Left ventricle myocardium inferior (tissue), 1 donor: ENCODE measurements around the gene CEP70. TPM values are rescaled to one million over a fixed set of nuclear protein-coding genes. Genes with fewer than 3 reads are reported as not detected.
"Not testable (repeated sequence)": the region's sequence is repeated elsewhere in the genome, so short reads cannot be mapped to it uniquely, and the experiment has no call there.

Experiments
- DNase-seq: peaks from one replicate; pipeline ENCODE4 v3.0.0-alpha.2; 2020
- H3K27ac ChIP-seq: fragments of 200-600 bp; replicated peaks from 2 replicates; pipeline ENCODE4 v1.8.0; 2021
- H3K27me3 ChIP-seq: fragments of 200-600 bp; 2 replicates; pipeline ENCODE4 v1.8.0; 2021; ENCODE audit warnings: low read depth
- H3K36me3 ChIP-seq: fragments of 200-600 bp; 2 replicates; pipeline ENCODE4 v1.8.0; 2021
- H3K4me1 ChIP-seq: fragments of 200-600 bp; 2 replicates; pipeline ENCODE4 v1.8.0; 2021
- H3K4me3 ChIP-seq: fragments of 200-600 bp; 2 replicates; pipeline ENCODE4 v1.8.0; 2021; ENCODE audit warnings: mild to moderate bottlenecking, moderate library complexity
- H3K9me3 ChIP-seq: fragments of 200-600 bp; replicated peaks from 2 replicates; pipeline ENCODE4 v1.8.0; 2021
- intact Hi-C: fragments of 100-400 bp; cut with micrococcal nuclease; formaldehyde crosslinking; loops from one replicate; pipeline ENCODE4 v1.11.0; 2022
- total RNA-seq: library from RNA; stranded (reverse); fragmentation: NEBNext Ultra II Directional; extraction: Animal tissue kit (Norgen Biotek cat#: 25700); gene quantifications from one replicate; pipeline ENCODE4 v1.2.1, GENCODE V29; 2021
- TF ChIP-seq, protein P1 (sequence below): fragments of 200-600 bp; IDR thresholded peaks from 2 replicates; pipeline ENCODE4 v1.8.0; 2021; ENCODE audit warnings: antibody characterized with exemption, mild to moderate bottlenecking, borderline replicate concordance
- donor health status: DM: no; HTN: yes; CAD: no; lungs with severe emphysema.

The CEP70 gene
- total RNA-seq, 1 donor from 2014 or later: 25.8 TPM

DNA sequence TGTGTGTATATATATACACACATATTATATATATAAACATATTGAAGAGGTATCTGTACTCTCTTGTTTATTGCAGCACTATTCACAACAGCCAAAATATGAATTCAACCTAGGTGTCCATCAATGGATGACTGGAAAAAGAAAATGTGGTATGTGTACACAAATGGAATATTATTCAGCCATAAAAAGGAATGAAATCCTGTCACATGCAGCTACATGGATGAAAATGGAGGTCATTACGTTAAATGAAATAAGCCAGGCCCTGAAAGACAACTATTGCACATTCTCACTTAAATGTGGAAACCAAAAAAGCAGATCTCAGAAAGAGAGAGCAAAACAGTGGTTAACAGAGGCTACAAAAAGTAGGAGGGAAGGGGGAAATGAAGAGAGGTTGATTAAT is 49.5 kb downstream of the CEP70 start:
- TF ChIP-seq, protein P1, sequence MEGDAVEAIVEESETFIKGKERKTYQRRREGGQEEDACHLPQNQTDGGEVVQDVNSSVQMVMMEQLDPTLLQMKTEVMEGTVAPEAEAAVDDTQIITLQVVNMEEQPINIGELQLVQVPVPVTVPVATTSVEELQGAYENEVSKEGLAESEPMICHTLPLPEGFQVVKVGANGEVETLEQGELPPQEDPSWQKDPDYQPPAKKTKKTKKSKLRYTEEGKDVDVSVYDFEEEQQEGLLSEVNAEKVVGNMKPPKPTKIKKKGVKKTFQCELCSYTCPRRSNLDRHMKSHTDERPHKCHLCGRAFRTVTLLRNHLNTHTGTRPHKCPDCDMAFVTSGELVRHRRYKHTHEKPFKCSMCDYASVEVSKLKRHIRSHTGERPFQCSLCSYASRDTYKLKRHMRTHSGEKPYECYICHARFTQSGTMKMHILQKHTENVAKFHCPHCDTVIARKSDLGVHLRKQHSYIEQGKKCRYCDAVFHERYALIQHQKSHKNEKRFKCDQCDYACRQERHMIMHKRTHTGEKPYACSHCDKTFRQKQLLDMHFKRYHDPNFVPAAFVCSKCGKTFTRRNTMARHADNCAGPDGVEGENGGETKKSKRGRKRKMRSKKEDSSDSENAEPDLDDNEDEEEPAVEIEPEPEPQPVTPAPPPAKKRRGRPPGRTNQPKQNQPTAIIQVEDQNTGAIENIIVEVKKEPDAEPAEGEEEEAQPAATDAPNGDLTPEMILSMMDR: no peak
- H3K4me3 ChIP-seq: no peak overlapping the region
- no peak overlapping the region for H3K27ac ChIP-seq
- H3K27me3 ChIP-seq: no peaks in the 10 kb centered on the region
- DNase-seq: no peak
- H3K36me3 ChIP-seq: peaks cover 87% of the 10 kb centered on the region
- H3K9me3 ChIP-seq: peaks cover 81% of the 10 kb centered on the region
- intact Hi-C loops: no loop called here
- peaks cover under 1% of the 10 kb centered on the region for H3K4me1 ChIP-seq

DNA sequence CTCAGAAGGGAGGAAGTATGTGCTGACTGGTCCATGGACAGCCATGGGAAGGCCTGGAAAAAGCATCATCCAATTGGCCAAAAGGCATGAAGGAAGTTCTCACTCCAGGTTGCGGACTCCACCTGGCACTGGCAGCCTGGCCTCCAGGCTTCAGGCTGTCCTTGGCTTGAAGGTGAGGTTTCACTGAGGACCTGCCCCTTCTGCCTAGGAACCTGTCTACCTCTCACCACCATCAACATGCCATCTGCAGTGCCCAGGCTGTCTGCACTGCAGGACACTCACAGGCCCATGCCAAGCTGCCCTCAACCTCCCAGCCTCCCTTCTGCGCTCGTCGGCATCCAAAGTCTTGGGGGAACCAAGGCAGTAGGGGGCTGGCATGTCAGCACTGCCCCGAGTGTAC is 51.1 kb downstream of the CEP70 start:
- H3K27me3 ChIP-seq: no peaks in the 10 kb centered on the region

DNA sequence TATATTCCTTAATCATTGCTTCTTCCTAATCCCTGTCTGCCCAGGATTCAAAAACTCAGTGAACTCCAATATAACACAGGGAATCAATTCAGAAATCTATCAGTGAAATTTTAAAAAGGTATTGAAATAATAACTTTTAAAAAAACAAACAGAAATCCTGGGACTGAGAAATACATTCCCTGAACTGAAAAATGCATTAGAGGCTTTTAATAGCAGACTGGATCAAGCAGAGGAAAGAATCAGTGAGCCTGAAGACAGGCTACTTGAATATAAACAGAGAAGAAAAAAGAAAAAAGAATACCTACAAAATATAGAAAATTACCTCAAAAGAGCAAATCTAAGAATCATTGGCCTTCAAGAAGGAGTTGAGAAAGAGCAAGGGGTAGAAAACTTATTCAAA is 54.7 kb downstream of the CEP70 start:
- Histone ChIP-seq H3K27ac (no peak overlapping the region), H3K4me1 (no peaks in the 10 kb centered on the region), H3K36me3 (peaks cover 49% of the 10 kb centered on the region), H3K27me3 (no peaks in the 10 kb centered on the region), H3K4me3 (no peak overlapping the region), H3K9me3 (peaks cover 41% of the 10 kb centered on the region)
- TF ChIP-seq, protein P1: no peak
- intact Hi-C loops: no loop called here
- DNase-seq: no peak

More for the DNA sequence above, 51.1 kb downstream of the CEP70 start:
- H3K36me3 ChIP-seq: peaks cover 84% of the 10 kb centered on the region
- DNase-seq: no peak
- TF ChIP-seq, protein P1: no peak
- H3K9me3 ChIP-seq: peaks cover 77% of the 10 kb centered on the region
- H3K4me3 ChIP-seq: no peak overlapping the region
- no peak overlapping the region for H3K27ac ChIP-seq
- intact Hi-C loops: no loop called here
- H3K4me1 ChIP-seq: no peaks in the 10 kb centered on the region

DNA sequence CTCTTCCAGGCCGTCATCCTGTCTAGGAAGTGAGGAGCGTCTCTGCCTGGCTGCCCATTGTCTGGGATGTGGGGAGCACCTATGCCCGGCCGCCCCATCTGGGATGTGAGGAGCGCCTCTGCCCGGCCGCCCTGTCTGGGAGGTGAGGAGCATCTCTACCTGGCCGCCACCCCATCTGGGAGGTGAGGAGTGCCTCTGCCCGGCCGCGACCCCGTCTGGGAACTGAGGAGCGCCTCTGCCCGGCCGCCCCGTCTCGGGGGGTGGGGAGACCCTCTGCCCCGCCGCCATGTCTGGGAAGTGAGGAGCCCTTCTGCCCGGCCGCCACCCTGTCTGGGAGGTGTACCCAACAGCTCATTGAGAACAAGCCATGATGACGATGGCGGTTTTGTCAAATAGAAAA is 72.6 kb downstream of the CEP70 start:
- DNase-seq, intact Hi-C loops, H3K27ac ChIP-seq, H3K27me3 ChIP-seq, H3K4me3 ChIP-seq: not testable (repeated sequence)
- H3K9me3 ChIP-seq: peaks cover 17% of the 10 kb centered on the region
- peaks cover 37% of the 10 kb centered on the region for H3K36me3 ChIP-seq
- H3K4me1 ChIP-seq: peaks cover 10% of the 10 kb centered on the region

DNA sequence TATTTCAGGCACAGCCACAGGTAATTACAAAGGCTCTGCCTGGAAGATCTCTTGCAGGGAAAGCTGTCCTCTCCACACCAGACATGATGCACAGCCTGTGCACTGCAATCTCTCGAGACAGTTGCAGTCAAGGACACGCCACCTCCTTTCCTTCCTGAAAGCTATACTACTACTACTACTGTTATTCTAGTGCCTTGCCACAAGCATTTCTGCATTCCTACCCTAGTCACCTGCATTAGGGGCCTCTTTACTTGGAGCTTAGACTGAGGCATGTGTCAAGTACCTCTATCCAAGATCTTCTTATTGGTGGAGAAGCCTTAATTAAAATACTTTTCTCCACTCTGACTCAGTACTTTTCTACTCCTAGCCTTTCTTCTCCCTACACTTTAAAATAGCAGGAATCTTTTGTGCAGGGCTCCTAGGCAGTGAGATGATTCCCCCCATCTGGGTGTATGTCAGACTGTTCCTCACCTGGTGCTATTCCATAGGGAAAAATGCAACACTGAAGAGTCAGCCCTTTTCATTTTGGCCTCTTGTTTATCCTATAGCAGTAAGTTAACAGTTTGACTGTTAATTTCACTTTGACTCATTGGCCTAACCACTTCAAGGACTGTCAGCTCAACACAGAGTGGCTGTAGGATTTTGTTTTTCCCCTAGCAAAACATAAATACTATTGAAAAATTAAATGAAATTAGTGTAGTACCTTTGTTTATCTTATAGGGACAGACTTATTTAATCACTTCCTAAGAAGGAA is 80.8 kb downstream of the CEP70 start:
- Histone ChIP-seq H3K27ac (no peak overlapping the region), H3K27me3 (no peaks in the 10 kb centered on the region), H3K4me3 (no peak overlapping the region), H3K36me3 (peaks cover 11% of the 10 kb centered on the region), H3K9me3 (peaks cover 11% of the 10 kb centered on the region), H3K4me1 (peaks cover 25% of the 10 kb centered on the region)
- intact Hi-C loops: no loop called here
- DNase-seq: no peak
- TF ChIP-seq, protein P1: no peak

DNA sequence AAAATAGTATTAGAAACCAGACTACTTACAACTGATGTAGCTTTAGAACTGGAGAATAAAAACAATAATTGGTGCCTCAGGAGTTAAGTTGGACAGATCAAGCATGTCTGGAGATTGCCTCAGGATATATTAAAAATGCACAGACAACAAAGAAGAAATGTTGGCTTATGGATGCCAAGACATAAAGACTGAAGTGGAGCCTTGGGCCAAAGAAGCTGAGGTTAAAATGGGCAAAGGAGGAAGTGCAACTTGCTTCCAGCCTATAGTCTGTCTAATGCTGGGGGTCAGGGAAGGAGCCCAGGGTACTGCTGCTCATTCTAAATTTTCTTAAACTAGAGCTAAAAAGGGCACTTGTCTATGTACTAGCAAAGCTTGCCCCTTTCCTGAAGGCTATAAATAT is 82.1 kb downstream of the CEP70 start:
- no peak for DNase-seq
- Histone ChIP-seq H3K4me3 (no peak overlapping the region), H3K27ac (no peak overlapping the region), H3K36me3 (no peaks in the 10 kb centered on the region), H3K9me3 (no peaks in the 10 kb centered on the region), H3K4me1 (peaks cover 19% of the 10 kb centered on the region), H3K27me3 (no peaks in the 10 kb centered on the region)
- intact Hi-C loops: no loop called here
- TF ChIP-seq, protein P1: no peak
